ENCODE data around the gene FNBP1.

FNBP1 gene

DNA sequence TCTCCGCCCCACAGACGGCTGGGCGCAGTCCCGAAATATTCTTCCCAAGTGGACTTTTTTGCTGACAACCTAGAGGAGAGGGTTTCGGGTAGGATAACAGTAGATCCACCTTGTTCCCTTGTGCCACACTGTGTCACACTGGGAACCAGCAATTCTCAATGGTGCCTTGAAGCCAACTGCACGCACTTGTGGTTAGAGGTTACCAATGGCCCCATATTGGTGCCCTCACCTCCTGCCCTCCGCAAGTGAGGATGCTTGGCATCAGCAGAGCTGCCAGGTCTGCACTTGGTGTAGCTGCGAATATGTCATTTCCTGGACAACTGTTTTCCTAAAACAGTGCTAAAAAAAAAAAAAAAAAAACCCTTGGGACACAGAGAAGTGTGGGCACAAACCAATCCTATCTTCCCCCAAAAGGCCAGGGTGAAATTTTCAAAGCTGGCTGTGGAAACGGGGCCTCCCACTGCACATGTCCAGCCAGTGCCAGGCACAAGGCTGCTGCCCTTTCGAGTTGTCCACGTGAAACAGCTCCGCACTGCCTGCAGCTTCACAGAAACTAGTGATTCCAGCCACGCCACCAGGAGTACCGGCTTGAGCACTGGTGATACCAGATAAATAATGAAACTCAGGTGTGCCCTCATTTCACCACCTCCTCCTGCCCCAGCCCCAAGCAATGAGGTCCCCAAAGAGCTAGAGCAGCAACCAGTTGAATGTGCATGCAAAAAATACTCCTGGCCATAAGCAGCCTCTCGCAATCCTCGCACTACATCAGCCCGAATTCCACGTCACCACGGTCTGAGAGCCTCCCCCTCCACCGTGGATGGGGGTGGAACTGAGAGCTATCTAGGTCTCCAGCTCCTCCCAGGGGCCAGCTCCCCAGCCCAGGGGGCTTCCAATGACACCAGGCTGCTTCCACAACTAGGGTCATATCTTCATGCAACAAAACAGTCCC lies 156.5 kb downstream of the FNBP1 start:
- H3K27ac ChIP-seq (ENCODE audit: low read depth, low read length): peak overlapping the region; percentile 98
- peak overlapping the region; percentile 97 for H3K4me2 ChIP-seq (ENCODE audit: low read length)
- H3K79me2 ChIP-seq (ENCODE audit: control insufficient read depth, low read length): peaks cover 19% of the 10 kb centered on the region
- peaks cover 25% of the 10 kb centered on the region for H3F3A ChIP-seq (ENCODE audit: control insufficient read depth, insufficient read depth)
- TF ChIP-seq EZH2phosphoT487 (IDR thresholded peaks at IDR 0.05; ENCODE audit: borderline replicate concordance, low read length): no peak
- TF ChIP-seq, protein P1, sequence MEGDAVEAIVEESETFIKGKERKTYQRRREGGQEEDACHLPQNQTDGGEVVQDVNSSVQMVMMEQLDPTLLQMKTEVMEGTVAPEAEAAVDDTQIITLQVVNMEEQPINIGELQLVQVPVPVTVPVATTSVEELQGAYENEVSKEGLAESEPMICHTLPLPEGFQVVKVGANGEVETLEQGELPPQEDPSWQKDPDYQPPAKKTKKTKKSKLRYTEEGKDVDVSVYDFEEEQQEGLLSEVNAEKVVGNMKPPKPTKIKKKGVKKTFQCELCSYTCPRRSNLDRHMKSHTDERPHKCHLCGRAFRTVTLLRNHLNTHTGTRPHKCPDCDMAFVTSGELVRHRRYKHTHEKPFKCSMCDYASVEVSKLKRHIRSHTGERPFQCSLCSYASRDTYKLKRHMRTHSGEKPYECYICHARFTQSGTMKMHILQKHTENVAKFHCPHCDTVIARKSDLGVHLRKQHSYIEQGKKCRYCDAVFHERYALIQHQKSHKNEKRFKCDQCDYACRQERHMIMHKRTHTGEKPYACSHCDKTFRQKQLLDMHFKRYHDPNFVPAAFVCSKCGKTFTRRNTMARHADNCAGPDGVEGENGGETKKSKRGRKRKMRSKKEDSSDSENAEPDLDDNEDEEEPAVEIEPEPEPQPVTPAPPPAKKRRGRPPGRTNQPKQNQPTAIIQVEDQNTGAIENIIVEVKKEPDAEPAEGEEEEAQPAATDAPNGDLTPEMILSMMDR (IDR thresholded peaks at IDR 0.05; ENCODE audit: low read depth, low read length, poor library complexity, severe bottlenecking): no peak
- peaks cover 9% of the 10 kb centered on the region for H3K27me3 ChIP-seq (ENCODE audit: control insufficient read depth, low read length)
- H3K4me1 ChIP-seq (ENCODE audit: control insufficient read depth, low read length): peaks cover 76% of the 10 kb centered on the region
- H3K4me3 ChIP-seq (ENCODE audit: low read length): peak overlapping the region; percentile 72
- H4K20me1 ChIP-seq (ENCODE audit: control insufficient read depth, insufficient read depth, low read depth, low read length): 0 out of 2 replicates have a peak, but pooled peaks cover 3% of the 10 kb centered on the region
- no peaks in the 10 kb centered on the region for H3K9me2 ChIP-seq (replicated peaks; ENCODE audit: control insufficient read depth, low read length)
- no peaks in the 10 kb centered on the region for H3K9me3 ChIP-seq (ENCODE audit: control insufficient read depth, insufficient read depth, low read length)
- peaks cover 31% of the 10 kb centered on the region for H3K36me3 ChIP-seq (ENCODE audit: control insufficient read depth, low read length)

DNA sequence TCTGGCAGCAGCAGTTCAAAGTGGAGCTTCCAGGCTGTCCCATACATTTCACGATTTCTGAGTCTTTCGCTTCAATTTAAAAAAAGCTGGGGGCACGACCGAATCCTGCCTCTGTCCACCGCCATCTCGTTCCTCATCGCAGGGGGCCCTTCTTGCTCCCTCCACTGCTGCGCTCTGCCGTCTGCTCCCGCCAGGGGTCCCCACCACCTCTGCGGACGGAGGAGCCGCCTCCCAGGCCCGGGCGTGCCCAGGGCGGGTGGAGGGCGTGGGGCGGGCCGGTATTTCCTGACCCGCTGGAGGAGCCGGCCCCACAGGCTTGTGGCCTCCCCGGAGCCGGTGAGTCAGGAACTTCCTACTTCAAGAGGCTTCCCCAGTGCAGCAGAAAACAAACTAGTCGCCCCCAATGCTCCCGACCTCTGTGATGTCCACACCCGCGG lies 157.3 kb downstream of the FNBP1 start:
- no peak for TF ChIP-seq EZH2phosphoT487 (IDR thresholded peaks at IDR 0.05; ENCODE audit: borderline replicate concordance, low read length)
- TF ChIP-seq, protein P1 (IDR thresholded peaks at IDR 0.05; ENCODE audit: low read depth, low read length, poor library complexity, severe bottlenecking): peak; percentile 89
- H3K79me2 ChIP-seq (ENCODE audit: control insufficient read depth, low read length): peaks cover 19% of the 10 kb centered on the region
- H3K27ac ChIP-seq (ENCODE audit: low read depth, low read length): peak overlapping the region; percentile 98
- H3K4me3 ChIP-seq (ENCODE audit: low read length): peak overlapping the region; percentile 72
- peak overlapping the region; percentile 97 for H3K4me2 ChIP-seq (ENCODE audit: low read length)
- H3K4me1 ChIP-seq (ENCODE audit: control insufficient read depth, low read length): peaks cover 69% of the 10 kb centered on the region
- no peaks in the 10 kb centered on the region for H3K9me3 ChIP-seq (ENCODE audit: control insufficient read depth, insufficient read depth, low read length)
- peaks cover 24% of the 10 kb centered on the region for H3F3A ChIP-seq (ENCODE audit: control insufficient read depth, insufficient read depth)
- no peaks in the 10 kb centered on the region for H3K9me2 ChIP-seq (replicated peaks; ENCODE audit: control insufficient read depth, low read length)
- H3K27me3 ChIP-seq (ENCODE audit: control insufficient read depth, low read length): peaks cover 9% of the 10 kb centered on the region
- H3K36me3 ChIP-seq (ENCODE audit: control insufficient read depth, low read length): peaks cover 26% of the 10 kb centered on the region
- 0 out of 2 replicates have a peak, but pooled peaks cover 3% of the 10 kb centered on the region for H4K20me1 ChIP-seq (ENCODE audit: control insufficient read depth, insufficient read depth, low read depth, low read length)

DNA sequence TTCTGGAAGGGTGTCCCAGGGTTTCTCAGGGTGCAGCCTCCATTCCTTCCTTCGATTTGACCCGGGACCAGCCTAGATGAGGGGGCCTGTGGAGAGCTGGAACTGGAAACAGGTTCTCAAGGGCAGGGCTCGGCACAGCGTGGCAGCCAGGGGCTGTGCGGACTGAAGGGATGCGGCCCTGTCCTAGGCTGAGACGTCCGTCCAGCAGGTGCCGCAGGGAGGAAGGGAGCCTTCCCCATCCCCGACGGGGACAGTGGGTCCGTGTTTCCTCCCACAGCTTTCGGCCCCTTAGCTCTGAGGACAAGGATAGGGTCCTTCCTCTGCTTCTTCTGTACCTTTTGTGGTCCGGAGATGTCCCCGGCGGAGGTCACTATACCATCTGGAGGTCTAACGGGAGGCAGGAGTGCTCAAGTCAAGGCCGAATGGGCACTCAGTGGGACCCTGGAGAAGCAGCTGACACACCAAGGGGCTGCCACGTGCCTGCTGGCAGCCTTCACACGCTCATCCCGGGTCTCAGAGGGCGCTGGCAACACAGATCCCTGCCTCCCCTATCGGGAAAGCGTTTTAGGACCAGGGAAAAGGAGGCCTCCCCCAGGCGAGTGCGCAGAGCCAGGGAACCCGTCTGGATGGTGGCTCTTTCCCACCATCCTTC lies 157.8 kb downstream of the FNBP1 start:
- TF ChIP-seq EZH2phosphoT487 (IDR thresholded peaks at IDR 0.05; ENCODE audit: borderline replicate concordance, low read length): no peak
- TF ChIP-seq, protein P1 (IDR thresholded peaks at IDR 0.05; ENCODE audit: low read depth, low read length, poor library complexity, severe bottlenecking): peak; percentile 21
- no peaks in the 10 kb centered on the region for H3K9me2 ChIP-seq (replicated peaks; ENCODE audit: control insufficient read depth, low read length)
- peaks cover 24% of the 10 kb centered on the region for H3F3A ChIP-seq (ENCODE audit: control insufficient read depth, insufficient read depth)
- peaks cover 26% of the 10 kb centered on the region for H3K36me3 ChIP-seq (ENCODE audit: control insufficient read depth, low read length)
- peaks cover 9% of the 10 kb centered on the region for H3K27me3 ChIP-seq (ENCODE audit: control insufficient read depth, low read length)
- H3K9me3 ChIP-seq (ENCODE audit: control insufficient read depth, insufficient read depth, low read length): no peaks in the 10 kb centered on the region
- H3K4me1 ChIP-seq (ENCODE audit: control insufficient read depth, low read length): peaks cover 64% of the 10 kb centered on the region
- peaks cover 19% of the 10 kb centered on the region for H3K79me2 ChIP-seq (ENCODE audit: control insufficient read depth, low read length)
- peak overlapping the region; percentile 72 for H3K4me3 ChIP-seq (ENCODE audit: low read length)
- peak overlapping the region; percentile 97 for H3K4me2 ChIP-seq (ENCODE audit: low read length)
- 0 out of 2 replicates have a peak, but pooled peaks cover 3% of the 10 kb centered on the region for H4K20me1 ChIP-seq (ENCODE audit: control insufficient read depth, insufficient read depth, low read depth, low read length)
- peak overlapping the region; percentile 98 for H3K27ac ChIP-seq (ENCODE audit: low read depth, low read length)

Data from DOHH2 (cell line).